Stimulated activated CD8-positive, alpha-beta memory T cell treated with anti-CD3 and anti-CD28 coated beads, Interleukin-15, amount 100 ng/mL, for 4 hours (primary cell): ENCODE data around the gene GNAO1.

Experiments
- DNase-seq, 2 donors: peaks; one replicate each; pipeline ENCODE4 v3.0.0-alpha.2; 2020; ENCODE audit warnings: low read depth in 2 of 2

Gene GNAO1

DNA sequence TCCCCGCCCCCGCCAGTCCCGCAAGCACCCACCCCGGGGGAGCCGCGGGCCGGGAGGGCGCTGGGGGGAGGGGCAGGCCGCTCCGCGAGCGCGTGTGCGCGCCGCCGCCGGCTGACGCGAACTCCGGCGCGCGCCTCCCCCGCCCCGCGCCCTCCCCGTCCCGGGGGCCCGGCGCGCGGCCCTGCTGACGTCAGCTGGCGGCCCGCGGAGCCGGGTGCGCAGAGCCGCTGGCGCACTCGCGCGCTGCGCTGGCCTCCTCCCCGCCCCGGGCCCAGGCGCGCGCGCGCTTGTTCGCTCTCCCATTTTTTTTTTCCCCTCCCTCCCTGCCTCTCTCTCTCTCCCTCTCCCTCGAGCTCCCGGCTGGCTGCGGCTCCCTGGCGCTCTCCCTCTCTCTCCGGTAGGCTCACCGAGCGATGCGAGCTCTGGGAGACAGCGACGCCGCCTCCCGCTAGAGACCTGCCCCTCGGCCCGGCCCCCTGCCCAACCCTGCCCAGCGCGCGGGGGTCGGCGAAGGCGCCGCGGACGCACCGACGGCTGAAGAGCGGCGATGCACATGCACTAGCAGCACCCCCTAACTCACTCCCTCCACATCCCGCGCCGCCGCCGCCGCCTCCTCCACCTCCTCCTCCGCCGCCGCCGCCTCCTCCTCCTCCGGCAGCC is at the start of gene GNAO1:
Gene GNAO1 (plus strand): TSS at position 334 of the 660 bp plus-strand sequence. CDS start 747 bp downstream, outside the sequence.
- DNase-seq = peak in 1 of 2 donors; percentile 53

DNA sequence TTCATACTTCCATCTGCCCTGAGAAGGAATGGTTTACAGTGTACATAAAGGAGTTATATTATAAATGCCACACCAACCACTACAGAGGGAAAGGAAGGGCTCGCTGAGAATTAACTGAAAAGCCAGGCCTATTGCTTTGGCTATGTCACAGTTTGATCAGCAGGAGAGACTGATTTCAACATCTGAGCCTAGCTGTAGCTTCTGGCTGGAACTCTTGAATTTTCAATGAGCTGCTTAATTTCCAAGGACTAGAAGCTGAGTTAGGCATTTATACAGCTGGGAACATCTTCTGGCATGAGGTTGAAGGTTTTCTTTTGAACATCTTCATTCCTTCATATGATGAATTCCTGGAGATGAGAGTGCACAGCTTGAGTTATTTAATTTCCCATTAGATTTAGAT is 47.6 kb upstream of the GNAO1 start:
- DNase-seq = no peak

DNA sequence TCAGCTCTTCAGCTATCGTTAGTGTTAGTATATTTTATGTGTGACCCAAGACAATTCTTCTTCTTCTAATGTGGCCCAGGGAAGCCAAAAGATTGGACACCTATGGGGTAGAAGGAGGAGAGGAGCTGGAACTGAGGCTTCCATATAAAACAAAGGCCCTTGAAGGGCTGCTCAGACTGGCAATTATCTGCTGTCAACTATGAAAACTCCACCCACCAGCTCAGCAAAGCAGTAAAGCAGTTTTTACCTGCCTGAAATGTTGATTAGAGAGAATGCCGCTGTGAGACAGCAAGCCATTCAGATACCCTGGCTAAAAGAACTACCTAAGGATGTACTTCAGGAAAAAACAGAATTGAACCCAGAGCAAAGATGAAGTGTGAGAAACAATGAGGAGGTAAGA is 45.9 kb upstream of the GNAO1 start:
- DNase-seq = no peak

DNA sequence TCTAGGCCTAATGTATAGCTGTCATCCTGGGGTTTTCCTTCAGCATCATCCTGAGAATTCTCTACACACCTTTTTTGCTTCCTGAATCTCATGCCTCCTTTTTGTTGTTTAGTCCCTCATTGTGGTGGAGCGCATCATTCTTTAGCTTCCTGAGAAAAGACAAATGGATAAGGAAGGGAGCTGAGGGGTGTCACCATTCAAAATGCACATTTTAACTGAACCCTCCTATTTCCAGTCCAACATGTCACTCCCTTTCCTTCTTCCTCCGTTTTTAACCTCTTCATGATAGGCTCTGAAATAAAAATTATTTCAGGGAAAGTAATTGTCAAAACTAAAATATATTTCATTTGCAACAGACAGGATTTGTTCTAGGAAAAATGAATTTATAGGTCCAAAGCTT is 39.7 kb upstream of the GNAO1 start:
- DNase-seq = no peak

DNA sequence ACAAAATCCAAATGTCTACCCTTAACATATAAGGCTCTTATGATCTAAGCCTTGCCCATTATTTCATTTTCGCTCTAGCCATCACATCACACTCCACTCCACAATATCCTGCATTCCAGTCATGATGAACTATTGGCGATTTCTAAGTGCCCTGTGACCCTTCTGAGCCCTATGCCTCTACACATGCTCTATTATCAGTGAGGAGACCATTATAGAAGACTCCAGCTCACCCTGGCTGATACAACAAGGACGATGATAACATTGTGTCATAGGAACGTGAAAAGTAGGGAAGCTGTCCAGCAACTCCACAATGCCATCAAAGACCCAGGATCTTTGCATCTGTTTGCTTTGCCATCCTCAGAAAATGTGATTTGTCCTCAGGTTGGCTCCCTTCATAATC is 29.6 kb upstream of the GNAO1 start:
- DNase-seq = no peak

DNA sequence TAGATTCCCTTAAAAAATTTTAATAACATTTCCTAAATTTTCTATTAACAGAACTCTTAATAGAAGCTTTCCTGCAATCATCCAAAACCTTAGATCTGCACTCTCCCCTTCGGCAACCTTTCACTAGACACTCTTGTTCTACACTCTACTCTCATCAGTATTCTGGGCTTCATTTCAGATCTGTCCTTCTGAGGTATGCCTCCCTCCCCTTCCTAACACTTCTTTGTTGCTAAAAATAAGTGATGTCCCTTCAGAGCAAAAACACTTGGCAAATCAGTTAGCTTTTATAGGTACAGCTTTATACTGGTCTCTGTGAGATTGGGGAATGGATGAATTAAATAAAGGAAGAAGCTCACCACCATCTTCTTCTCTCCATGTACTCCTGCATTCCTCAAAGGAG is 28.2 kb upstream of the GNAO1 start:
- DNase-seq = no peak

DNA sequence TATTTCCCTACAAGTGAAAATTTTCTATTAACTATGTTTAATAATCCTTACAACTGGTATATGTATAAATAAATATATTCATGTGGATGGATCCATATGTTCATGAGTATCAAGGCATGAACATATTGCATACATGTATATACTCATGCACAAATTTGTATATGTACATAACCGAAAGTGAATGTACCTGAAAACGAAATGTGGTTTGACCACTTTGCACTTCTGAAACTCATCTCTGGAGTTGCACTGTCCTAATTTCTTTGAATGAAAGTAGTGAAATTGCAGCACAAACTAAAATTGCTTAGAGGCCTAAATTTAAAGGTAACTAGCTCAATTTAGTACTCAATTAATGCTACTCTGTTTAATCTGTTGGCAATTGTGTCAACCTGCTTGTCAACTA is 27.4 kb upstream of the GNAO1 start:
- no peak for DNase-seq

DNA sequence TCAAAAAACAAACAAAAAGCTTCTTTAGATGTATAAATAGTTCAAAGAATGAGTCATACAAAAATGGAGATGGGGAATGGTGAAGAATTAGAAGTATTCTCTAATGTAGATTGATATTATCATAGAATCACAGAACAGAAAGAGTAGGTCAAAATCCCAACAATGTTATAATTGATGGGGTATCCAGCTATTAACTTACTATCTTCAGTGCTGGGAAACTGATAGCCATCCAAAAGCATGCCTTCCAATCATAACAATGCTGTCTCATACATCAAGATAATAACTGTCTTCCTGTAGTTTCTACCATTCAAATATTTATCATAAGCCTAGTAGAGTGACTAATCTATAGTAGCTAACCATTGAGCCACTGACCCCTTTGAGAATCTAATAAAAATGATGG is 26.7 kb upstream of the GNAO1 start:
- no peak for DNase-seq

DNA sequence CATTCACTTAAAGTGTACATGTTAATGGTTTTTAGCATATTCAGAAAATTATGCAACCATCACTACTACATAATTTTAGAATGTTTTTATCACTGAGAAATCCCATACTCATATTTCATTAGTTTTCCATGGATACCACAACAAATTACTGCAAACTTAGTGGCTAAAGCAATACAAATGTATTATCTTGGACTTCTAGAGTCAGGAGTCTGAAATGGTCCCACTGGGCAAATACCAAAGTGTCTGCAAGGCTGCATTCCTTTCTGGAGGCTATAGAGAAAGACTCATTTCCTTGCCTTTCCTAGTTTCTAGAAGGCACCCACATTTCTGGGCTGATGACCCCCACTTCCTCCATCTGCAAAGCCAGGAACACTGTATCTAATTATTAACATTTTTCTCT is 16.9 kb upstream of the GNAO1 start:
- no peak for DNase-seq

DNA sequence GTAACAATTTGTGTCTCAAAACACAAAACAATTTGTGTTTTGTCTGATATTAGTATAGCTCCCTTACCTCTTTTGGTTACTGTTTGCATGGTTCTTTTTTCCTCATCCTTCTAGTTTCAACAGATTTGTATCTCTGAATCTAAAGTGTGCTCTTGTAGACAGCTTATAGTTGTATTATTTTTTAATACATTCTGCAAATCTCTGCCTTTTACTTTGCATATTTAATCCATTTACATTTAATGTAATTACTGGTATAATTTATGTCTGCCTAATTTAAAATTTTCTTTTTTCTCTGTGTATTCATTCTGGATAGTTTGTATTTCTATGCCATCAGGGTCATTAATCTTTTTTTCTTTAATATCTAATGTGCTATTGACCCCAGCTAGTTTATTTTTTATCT is 9.9 kb upstream of the GNAO1 start:
- no peak for DNase-seq

DNA sequence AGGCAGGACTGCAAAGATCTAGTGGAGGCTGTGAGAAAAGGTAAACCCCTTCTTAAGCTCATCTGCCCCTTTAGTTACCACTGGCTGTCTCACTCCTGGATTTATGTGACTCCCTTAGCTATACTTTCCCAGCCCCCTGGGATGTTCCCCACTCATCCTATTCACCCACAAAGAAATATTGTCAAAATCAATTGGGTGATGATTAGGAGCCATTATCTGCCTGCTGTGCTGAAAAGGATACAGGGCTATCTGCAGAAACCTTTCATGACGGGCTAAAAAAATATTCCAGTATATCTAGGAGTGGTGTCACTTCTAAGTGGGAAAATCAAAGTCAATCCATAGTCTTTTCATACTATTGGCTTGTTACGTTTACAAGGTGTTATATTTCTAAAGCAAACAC is 8.0 kb upstream of the GNAO1 start:
- DNase-seq = no peak

DNA sequence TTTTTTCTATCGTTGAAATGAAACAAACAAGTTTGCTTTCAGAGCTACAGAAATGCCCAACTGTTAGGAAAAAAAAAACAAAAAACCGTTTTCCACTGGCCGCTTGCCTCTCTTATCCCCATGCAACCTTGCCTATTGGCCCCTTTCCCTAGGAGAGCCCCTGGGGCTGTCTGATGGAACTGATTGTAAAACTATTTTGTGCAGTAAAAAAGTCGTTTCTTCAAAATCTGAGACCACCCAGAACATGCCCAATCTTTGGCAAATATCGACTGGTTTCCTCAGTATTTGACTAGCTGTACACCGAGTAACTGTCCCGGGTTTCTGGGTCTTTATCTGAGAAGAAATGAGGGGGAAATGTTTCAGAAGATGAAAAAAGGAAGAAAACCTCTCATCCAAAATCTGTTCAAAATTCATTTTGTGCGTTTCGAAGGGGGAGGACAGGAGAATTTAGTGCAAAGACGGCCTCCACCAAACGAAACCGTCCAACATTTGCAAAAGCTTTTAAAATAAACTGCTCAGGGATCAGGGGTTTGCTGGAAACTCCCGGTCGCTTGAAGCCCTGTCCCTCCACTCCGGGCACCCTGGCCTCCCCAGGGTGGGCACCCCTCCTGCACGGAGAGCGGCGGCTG is 1.1 kb upstream of the GNAO1 start:
- DNase-seq = no peak

DNA sequence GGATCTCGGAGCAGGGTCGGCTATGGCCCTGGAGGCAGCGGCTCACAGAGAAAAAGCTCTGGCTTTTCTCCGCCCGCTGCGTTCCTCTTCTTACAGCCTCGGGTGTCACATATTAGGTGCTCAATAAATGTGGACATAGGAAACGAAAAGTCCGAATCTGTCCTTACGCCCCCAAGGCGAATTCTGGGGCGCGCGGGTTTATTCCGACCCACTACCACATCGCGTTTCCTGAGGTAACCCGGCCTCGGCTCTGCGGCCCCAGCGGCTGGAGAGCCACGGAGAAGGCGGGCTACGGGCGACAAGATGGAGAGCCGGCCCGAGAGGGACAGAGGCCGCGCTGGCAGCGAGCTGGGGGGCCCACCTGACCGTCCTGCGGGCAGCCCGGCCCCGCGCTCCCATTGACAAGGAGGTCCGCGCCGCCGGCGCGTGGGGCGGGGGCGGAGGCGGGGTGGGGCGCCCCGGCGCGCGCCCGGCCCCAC is 573 bp upstream of the GNAO1 start:
- no peak for DNase-seq

DNA sequence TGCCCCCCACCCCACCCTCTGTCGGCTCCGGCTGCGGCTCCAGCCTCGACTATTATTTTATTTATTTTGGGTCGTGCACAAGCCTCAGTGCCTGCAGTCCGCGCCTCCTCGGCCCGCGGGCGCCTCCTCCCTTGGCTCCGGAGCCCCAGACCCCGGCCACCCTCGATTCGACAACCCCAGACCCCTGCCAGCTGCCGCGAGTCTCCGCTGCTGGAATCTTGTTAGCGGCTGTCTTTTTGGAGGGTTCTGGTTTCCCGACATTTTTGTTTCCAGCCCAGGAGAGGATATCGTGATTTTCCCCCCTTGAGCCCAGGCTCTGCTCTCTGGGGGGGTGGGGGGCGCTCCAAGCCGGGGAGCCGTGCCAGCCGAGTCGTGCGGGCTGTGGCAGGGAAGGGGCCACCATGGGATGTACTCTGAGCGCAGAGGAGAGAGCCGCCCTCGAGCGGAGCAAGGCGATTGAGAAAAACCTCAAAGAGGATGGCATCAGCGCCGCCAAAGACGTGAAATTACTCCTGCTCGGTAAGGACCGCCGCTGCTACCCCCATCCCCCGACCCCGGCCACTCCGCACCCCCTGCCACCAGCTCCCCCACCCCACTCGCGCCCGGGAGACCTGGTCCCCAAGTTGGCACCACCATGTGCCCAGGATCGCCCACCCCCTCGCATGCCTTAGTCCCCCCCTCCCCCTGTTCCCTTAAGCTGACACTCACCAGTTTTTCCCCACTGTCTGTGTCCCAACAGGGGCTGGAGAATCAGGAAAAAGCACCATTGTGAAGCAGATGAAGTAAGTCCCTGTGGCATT is 746 bp downstream of the GNAO1 start:
- DNase-seq = no peak

DNA sequence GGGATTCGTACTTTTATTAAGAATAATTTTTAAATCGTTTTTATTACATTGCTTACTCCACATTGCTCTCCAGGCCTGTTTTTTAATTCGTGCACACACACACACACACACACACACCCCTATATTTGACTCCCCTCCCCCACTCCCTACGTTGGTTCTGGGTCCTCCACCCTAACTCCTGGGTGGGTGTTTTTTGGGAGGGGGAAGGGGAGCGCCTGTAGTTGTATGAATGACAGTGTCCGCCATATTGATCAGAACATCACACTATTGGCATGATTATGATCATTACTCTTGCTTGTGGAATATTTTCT is 1.3 kb downstream of the GNAO1 start:
- no peak for DNase-seq

DNA sequence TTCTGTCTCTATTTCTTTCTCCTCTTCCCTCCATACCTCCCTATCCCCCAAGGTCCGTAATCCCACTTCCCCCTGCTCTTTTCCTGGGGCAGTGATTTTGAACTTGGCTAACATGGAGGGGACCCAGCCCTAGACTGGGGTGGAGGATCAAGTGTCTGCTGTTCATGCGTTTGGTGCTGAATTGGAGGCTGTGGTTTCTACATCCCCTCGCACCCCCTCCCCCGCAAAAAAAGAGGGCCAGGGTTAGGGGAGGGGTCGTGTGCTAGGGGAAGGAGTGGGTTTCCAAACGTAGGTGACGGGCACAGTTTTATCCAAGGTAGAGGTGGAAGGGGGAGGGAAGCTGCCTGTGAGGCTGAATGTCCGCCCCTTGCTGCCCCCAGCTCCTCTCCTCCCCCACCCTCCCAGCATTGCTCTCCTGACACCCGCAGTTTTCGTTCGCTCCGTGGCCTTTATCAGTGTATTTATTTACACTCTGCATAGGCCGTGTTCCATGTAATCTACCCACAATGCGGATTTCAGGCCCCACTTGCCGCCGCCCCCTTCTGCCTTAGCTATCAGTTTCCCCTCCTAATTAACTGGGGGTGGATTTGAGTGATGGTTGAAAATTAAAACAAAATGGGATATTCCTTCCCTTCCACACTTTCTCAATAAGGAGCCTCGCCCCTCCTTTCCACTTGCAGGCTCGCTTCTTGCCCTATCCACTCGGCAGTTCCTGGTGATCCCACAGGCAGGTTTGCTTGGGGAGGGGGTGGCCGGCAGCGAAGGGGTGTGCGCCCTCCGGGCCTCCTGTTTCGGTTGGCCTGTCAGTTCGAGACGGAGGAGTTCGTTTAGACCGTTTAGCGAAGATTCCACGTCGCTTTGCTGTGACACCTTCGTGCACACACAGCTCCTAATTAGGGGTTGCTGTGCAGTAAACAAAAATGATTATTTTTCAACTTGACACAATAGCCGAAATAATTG is 2.0 kb downstream of the GNAO1 start:
- no peak for DNase-seq

DNA sequence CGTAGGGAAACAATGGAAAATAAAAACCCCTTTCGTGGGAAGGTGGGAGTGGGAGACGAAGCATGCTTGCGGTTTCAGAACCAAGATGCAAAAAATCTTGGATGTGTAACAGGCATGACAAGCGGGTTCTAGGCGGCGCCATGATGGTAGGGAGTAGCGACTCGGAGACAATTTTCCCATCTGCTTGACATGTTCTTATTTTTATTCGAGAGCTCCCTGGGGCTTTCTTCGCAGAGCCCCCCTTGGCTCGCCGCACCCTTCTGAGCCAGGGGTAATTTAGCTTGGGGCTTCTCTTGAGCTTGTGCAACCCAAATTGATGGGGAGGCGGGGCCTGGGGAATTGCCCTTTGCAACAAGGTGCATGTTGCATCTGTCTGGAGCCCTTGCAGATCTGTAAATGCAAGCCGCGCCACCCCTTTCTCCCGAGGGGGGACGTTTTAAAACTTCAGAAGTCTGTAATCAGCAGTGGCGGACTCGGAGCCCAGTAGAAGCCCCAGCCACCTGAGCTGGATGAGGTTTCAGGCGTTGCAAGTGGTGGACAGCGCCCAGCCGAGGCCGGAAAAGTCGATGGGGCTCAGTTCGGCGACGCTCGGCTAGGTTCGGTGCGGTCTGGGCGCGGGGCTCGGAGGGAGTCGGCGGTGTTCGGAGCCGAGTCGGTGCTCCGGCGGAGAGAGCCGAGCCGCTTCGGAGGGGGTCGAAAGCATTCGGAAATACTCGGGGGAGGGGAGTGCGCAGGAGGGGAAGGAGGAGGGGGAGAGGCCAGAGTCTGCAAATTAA is 2.9 kb downstream of the GNAO1 start:
- peak in 1 of 2 donors; percentile 26 for DNase-seq

DNA sequence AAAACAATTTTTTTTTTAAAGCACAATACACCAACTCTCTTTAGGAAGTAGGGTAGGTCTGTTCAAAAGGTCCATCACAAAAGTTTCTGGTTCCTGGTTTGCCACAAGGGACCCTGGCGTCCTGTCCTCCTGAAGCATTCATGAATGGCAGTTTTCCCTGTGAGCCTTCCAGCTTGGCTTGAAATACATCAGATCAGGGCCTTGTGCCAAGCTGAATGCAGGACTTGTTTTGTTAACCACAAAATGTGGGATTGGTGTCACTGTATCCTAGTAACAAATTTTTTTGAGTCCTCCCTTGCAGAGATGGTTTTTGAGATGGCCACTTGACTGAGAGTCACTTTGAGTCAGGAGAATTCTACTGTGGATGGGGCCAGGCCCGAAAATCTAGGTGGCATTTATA is 3.9 kb downstream of the GNAO1 start:
- no peak for DNase-seq

DNA sequence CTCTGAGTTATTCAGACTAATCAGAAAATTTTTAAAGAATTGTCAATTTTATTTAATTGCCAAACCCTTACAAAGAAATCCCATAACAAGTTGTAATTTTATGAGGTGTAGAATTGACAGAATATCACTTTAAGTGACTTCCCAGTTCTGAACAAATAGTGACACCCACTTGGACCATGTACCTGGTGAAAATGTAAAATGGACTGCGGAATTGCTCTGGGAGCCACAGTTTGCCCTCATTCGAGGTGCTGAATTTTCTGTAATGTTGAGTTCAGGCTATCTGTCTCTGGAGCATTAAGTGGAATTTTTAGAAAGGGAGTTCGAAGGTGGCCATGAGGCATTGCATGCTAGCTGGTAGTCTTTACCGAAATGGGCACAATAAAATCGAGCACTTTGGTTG is 5.1 kb downstream of the GNAO1 start:
- no peak for DNase-seq

DNA sequence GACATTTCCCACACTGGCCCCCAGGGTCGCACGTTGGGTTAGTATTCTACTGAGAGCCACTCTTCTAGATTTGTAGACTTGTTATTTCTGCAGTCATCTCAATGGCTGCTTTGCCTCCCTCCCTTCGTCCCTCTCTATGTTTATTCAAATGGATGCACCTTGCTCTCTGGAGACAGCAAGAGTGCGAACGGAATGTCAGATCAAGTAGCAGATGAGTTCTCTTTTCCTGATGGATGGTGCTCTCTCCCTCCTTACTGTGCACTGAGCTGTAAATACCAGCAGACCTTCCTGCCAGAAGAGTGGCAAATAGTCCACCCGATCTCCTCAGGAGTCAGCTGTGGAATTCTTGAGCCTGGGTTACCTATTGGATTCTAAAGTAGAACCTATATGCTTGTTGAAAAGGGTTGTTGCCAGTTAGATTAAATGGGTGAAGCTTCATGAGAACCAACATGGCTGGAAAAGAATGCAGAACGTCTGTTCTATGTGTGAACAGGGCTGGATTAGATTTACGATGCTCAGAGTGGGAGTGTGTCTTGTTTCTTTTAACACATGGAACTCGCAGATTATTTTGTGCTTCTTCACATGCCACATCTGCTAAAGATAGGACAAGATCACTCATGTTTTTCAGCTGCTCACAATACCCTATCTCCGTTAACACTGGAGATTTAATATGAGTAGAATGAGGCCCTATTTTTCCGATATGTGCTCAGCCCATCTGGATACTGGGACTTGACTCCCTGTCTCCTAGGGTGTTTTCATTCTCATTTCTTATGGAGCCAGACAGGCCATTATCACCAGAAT is 6.1 kb downstream of the GNAO1 start:
- no peak for DNase-seq
